OCI-LY1 (cell line): ENCODE measurements around the gene ANO3.
"Not testable (repeated sequence)": the region's sequence is repeated elsewhere in the genome, so short reads cannot be mapped to it uniquely, and the experiment has no call there.

Experiments
- H2AFZ ChIP-seq: fragments of 200-600 bp; sonication (generic), shearing (Covaris generic); 2 replicates; pipeline ENCODE4 v1.6.0; 2014; ENCODE audit warnings: antibody characterized with exemption, mild to moderate bottlenecking, low read length
- H3F3A ChIP-seq: fragments of 200-600 bp; sonication (generic), shearing (Covaris generic); 2 replicates; pipeline ENCODE4 v1.6.0; 2014; ENCODE audit warnings: mild to moderate bottlenecking, antibody characterized with exemption, low read length, moderate library complexity; ENCODE audit not compliant: insufficient read depth
- H3K27ac ChIP-seq: fragments of 200-600 bp; sonication (generic); 2 replicates; pipeline ENCODE4 v1.5.1; 2014; ENCODE audit warnings: low read length, mixed run types, mild to moderate bottlenecking, low read depth; ENCODE audit not compliant: poor library complexity, severe bottlenecking
- H3K27me3 ChIP-seq: fragments of 200-600 bp; sonication (generic); 2 replicates; pipeline ENCODE4 v1.6.0; 2014; ENCODE audit warnings: antibody characterized with exemption, mild to moderate bottlenecking, low read length, moderate library complexity; ENCODE audit not compliant: insufficient read depth
- H3K36me3 ChIP-seq: fragments of 200-600 bp; sonication (generic); 2 replicates; pipeline ENCODE4 v1.6.1; 2014; ENCODE audit warnings: mild to moderate bottlenecking, antibody characterized with exemption, low read length, moderate library complexity, mixed read lengths; ENCODE audit not compliant: insufficient read depth
- H3K4me1 ChIP-seq: fragments of 200-600 bp; sonication (generic); 2 replicates; pipeline ENCODE4 v1.5.1; 2014; ENCODE audit warnings: mild to moderate bottlenecking, low read length, moderate library complexity; ENCODE audit not compliant: insufficient read depth, severe bottlenecking
- H3K4me2 ChIP-seq: fragments of 200-600 bp; sonication (generic), shearing (Covaris generic); 2 replicates; pipeline ENCODE4 v1.6.1; 2014; ENCODE audit warnings: low read length
- H3K4me3 ChIP-seq: fragments of 200-600 bp; sonication (generic); 2 replicates; pipeline ENCODE4 v1.5.1; 2014; ENCODE audit warnings: low read length, low read depth, mild to moderate bottlenecking, mixed read lengths; ENCODE audit not compliant: poor library complexity, severe bottlenecking
- H3K79me2 ChIP-seq: fragments of 200-600 bp; shearing (Covaris generic); 2 replicates; pipeline ENCODE4 v1.6.1; 2016; ENCODE audit warnings: mixed run types, low read length, mixed read lengths; ENCODE audit not compliant: insufficient read depth
- H3K9ac ChIP-seq: fragments of 200-600 bp; sonication (generic), shearing (Covaris generic); 2 replicates; pipeline ENCODE4 v1.6.1; 2014; ENCODE audit warnings: mild to moderate bottlenecking, low read length, mixed read lengths
- H3K9me2 ChIP-seq: fragments of 200-600 bp; sonication (generic), shearing (Covaris generic); 2 replicates; pipeline ENCODE4 v1.6.1; 2014; ENCODE audit warnings: low read depth, mild to moderate bottlenecking, low read length, mixed read lengths
- H3K9me3 ChIP-seq: fragments of 200-600 bp; shearing (Covaris generic); 2 replicates; pipeline ENCODE4 v1.6.1; 2014; ENCODE audit warnings: low read length, mixed read lengths
- H4K20me1 ChIP-seq: fragments of 200-600 bp; sonication (generic), shearing (Covaris generic); 2 replicates; pipeline ENCODE4 v1.6.0; 2016; ENCODE audit warnings: mild to moderate bottlenecking, low read length; ENCODE audit not compliant: insufficient read depth
- EZH2 ChIP-seq: fragments of 200-600 bp; sonication (generic), shearing (Covaris generic); IDR thresholded peaks from 2 replicates; pipeline ENCODE4 v1.8.0; 2017; ENCODE audit warnings: borderline replicate concordance, mixed run types, mild to moderate bottlenecking, antibody characterized with exemption, low read length, moderate library complexity, mixed read lengths
- TF ChIP-seq, protein P1 (sequence below): fragments of 200-600 bp; sonication (generic), shearing (Covaris generic); IDR thresholded peaks from 2 replicates; pipeline ENCODE4 v1.5.1; 2017; ENCODE audit warnings: mild to moderate bottlenecking, antibody characterized with exemption, low read length, moderate library complexity, mixed read lengths

The ANO3 gene

DNA sequence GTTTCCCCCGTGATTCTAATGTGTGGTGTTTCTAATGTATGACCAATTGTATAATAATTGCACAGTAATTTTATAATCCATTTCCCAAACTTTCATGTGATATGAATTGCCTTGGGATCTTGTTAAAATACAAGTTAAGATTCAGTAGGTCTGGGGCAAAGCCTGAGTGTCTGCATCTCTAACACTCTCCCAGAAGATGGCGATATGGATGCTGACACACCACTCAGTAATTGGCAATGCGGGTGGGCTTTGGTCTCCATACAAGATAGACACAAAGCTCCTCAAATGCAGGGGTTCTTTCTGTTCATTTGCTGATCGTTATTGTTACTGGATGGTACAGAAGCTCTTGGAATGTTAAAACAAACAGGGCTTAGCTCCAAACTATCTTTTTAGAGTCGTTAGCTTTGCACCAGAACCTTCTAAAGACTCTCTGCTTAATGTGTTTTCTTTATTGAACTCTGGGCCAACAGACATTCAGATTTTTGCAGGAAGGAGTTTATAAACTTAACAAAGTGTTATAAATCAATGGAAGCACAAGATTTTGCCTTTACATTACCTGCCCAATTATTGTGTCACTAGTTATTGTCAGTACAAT lies 45.4 kb upstream of the ANO3 start:
- TF ChIP-seq EZH2, result no peak
- TF ChIP-seq, protein P1, sequence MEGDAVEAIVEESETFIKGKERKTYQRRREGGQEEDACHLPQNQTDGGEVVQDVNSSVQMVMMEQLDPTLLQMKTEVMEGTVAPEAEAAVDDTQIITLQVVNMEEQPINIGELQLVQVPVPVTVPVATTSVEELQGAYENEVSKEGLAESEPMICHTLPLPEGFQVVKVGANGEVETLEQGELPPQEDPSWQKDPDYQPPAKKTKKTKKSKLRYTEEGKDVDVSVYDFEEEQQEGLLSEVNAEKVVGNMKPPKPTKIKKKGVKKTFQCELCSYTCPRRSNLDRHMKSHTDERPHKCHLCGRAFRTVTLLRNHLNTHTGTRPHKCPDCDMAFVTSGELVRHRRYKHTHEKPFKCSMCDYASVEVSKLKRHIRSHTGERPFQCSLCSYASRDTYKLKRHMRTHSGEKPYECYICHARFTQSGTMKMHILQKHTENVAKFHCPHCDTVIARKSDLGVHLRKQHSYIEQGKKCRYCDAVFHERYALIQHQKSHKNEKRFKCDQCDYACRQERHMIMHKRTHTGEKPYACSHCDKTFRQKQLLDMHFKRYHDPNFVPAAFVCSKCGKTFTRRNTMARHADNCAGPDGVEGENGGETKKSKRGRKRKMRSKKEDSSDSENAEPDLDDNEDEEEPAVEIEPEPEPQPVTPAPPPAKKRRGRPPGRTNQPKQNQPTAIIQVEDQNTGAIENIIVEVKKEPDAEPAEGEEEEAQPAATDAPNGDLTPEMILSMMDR, result peak; percentile 62
- Histone ChIP-seq H3K4me3 (no peak overlapping the region), H4K20me1 (no peaks in the 10 kb centered on the region), H3K4me2 (no peak overlapping the region), H3K4me1 (no peaks in the 10 kb centered on the region), H3F3A (no peaks in the 10 kb centered on the region), H3K9me3 (no peaks in the 10 kb centered on the region), H3K79me2 (no peaks in the 10 kb centered on the region), H2AFZ (no peak overlapping the region), H3K9ac (no peak overlapping the region), H3K36me3 (no peaks in the 10 kb centered on the region), H3K9me2 (no peaks in the 10 kb centered on the region), H3K27ac (no peak overlapping the region), H3K27me3 (no peaks in the 10 kb centered on the region)

DNA sequence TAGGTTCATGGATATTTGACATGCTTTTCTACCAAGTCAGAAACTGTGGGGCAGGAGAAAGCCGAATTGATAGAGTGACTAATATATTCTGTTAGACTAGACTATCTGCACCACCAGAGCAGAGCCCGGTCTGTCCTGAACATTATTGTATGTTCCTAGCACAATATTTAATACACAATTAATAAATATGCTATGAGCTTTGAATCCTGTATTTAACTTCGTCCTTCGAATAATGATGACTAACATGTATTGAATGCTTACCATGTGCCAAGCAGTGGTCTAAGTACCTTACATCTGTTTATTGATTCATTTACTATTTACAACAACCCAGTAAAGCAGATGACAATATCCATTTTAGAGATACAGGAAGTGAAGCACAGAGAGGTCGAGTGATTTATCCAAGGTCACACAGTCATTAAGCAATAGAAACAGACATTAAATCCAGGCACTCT lies 44.8 kb upstream of the ANO3 start:
- Histone ChIP-seq H3F3A (no peaks in the 10 kb centered on the region), H3K9me2 (no peaks in the 10 kb centered on the region), H2AFZ (no peak overlapping the region), H3K4me1 (no peaks in the 10 kb centered on the region), H4K20me1 (no peaks in the 10 kb centered on the region), H3K27ac (no peak overlapping the region), H3K9me3 (no peaks in the 10 kb centered on the region), H3K36me3 (no peaks in the 10 kb centered on the region), H3K4me2 (no peak overlapping the region), H3K4me3 (no peak overlapping the region), H3K9ac (no peak overlapping the region), H3K27me3 (no peaks in the 10 kb centered on the region), H3K79me2 (no peaks in the 10 kb centered on the region)
- TF ChIP-seq, protein P1, result no peak
- no peak for TF ChIP-seq EZH2

DNA sequence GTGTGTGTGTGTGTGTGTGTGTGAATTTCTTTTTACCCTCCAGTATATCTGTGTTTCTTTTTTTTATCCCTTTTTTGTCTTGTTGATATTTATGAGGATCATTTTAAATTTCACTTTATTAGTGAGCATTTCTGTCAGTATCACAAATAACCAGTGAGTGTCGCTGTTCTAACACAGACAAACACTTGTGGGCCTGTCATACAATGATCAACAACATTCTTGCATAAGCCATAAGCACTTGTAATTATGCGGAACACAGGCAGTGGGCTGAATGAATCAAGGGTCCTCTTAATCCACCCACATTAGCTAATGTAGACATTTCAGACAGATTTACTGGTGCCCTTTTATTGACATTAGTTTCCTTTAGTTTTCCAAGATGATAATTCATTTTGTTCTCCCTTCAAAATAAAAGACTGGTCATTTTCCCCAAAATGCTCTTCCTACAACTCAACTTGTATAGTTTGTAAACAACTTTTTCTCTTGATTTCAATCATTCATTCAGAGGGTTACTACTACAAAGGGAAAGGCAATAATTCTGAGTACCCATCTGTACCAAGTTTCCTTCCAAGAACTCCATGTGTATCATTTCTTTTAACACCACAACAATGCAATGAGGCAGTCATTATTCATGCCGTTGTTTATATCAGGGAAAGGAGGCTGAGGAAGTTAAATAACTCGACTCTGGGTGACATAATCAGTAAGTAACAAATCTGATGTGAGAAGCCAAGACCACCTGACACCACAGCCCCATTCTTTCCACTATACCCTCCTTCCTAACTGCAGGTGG lies 34.5 kb upstream of the ANO3 start:
- no peak overlapping the region for H3K4me2 ChIP-seq
- no peaks in the 10 kb centered on the region for H3K4me1 ChIP-seq
- H2AFZ ChIP-seq, result no peak overlapping the region
- TF ChIP-seq EZH2, result no peak
- TF ChIP-seq, protein P1, result peak; percentile 76
- H3K4me3 ChIP-seq, result no peak overlapping the region
- H3K36me3 ChIP-seq, result no peaks in the 10 kb centered on the region
- no peaks in the 10 kb centered on the region for H3K9me3 ChIP-seq
- no peaks in the 10 kb centered on the region for H4K20me1 ChIP-seq
- H3K79me2 ChIP-seq, result no peaks in the 10 kb centered on the region
- H3K27ac ChIP-seq, result no peak overlapping the region
- H3K27me3 ChIP-seq, result no peaks in the 10 kb centered on the region
- H3K9ac ChIP-seq, result no peak overlapping the region
- no peaks in the 10 kb centered on the region for H3F3A ChIP-seq
- no peaks in the 10 kb centered on the region for H3K9me2 ChIP-seq

DNA sequence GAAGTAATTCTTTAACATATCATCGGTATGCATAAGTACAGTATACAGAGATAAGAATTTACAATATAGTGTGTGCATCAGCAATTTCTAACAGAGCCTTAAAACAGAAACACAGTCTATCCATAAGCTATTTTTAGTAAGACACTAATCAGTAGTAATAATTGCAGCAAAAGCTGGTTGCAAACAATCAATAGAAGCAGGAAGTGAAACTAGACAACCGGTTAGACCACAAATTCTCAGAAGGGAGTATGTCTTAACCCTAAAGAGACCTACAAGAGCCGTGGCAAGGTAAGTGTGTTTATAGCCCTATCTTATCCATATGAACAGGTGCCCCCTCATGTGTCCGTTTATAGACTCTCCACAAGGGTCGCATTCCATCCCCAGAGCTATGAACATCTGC lies 15.6 kb upstream of the ANO3 start:
- not testable (repeated sequence) for H3K27ac ChIP-seq, H3K4me3 ChIP-seq, H3K4me1 ChIP-seq, H3K9me2 ChIP-seq, H2AFZ ChIP-seq, H3K27me3 ChIP-seq, H3K9me3 ChIP-seq, H3K79me2 ChIP-seq, H3K4me2 ChIP-seq, H4K20me1 ChIP-seq, H3F3A ChIP-seq, H3K9ac ChIP-seq, H3K36me3 ChIP-seq
